ENCODE data around the gene CDC5L. TPM values are rescaled to one million over a fixed set of nuclear protein-coding genes. Genes with fewer than 3 reads are reported as not detected.

Gene CDC5L
- total RNA-seq, 5 donors from 2014 or later (not counting 1 experiment from before 2014, with no cell fraction given): 16.9 to 18.8 (median 17.9) TPM

DNA sequence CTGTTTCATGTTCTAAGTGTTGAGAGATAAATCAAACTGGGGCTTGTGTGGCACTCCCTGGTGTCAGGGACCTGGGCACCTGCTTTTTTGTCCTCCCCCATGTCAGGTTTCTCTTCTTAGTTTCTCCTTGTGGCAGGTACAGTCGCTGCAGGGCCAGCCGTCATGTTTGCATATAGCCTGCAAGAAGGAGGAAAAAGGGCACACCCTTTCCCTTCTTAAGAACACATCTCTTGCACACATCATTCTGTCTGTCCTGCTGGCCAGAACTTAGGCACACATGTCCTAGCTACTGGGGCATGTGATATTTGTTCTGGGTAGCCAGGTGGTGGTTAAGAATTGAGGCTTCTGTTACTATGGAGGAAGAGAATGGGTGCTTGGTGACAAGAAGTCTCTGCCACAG, 27.9 kb downstream of the CDC5L start:
- Mint-ChIP-seq H3K36me3 (peaks cover 64% of the 10 kb centered on the region), H3K27me3 (no peaks in the 10 kb centered on the region), H3K9me3 (no peaks in the 10 kb centered on the region), H3K27ac (peak overlapping the region in 1 of 2 donors; percentile 6), H3K4me1 (peaks cover 39 to 54% (median 40%) of the 10 kb centered on the region in 3 donors), H3K4me3 (no peak overlapping the region)
- Histone ChIP-seq H3K9me3 (no peaks in the 10 kb centered on the region), H3K27ac (ENCODE audit: low read length) (no peak overlapping the region), H3K27me3 (replicated peaks in 1 of 2; ENCODE audit: control insufficient read depth in 2 of 2, extremely low read depth in 1 of 2, insufficient read depth in 2 of 2, low read length in 1 of 2) (no peaks in the 10 kb centered on the region), H3K36me3 (ENCODE audit: control insufficient read depth in 2 of 2, extremely low read depth in 1 of 2, insufficient read depth in 1 of 2, low read length in 1 of 2) (peaks cover 4 to 69% of the 10 kb centered on the region in 2 donors), H3K4me3 (ENCODE audit: control insufficient read depth in 1 of 2, extremely low read depth in 1 of 2, low read length in 1 of 2) (no peak overlapping the region), H3K4me1 (ENCODE audit: control insufficient read depth in 1 of 2, extremely low read depth in 1 of 2, insufficient read depth in 2 of 2, low read length in 2 of 2) (peaks cover 0 to 4% of the 10 kb centered on the region in 2 experiments)
- ATAC-seq (replicated peaks in 1 of 4) (peak in 1 of 4 experiments; percentile 29), DNase-seq (peak in 1 of 35 experiments; percentile 3)
- POLR2A ChIA-PET: no interaction called here
- 100% methylated on average over 2 of the region's 2 CpGs for WGBS (ENCODE audit: insufficient coverage)
- CTCF ChIA-PET: no interaction called here

GRCh38 chr6:44415873-44416502, 28.5 kb downstream of the CDC5L start:
- no peaks in the 10 kb centered on the region for H3K9me3 Mint-ChIP-seq
- no peak for ATAC-seq (replicated peaks in 1 of 4)
- 100% methylated on average over 1 of the region's 1 CpG for WGBS (ENCODE audit: insufficient coverage)
- Histone ChIP-seq H3K27ac (ENCODE audit: low read length) (no peak overlapping the region), H3K9me3 (no peaks in the 10 kb centered on the region), H3K36me3 (ENCODE audit: control insufficient read depth in 2 of 2, extremely low read depth in 1 of 2, insufficient read depth in 1 of 2, low read length in 1 of 2) (peaks cover 4 to 71% of the 10 kb centered on the region in 2 donors), H3K4me1 (ENCODE audit: control insufficient read depth in 1 of 2, extremely low read depth in 1 of 2, insufficient read depth in 2 of 2, low read length in 2 of 2) (peaks cover 0 to 4% of the 10 kb centered on the region in 2 experiments), H3K4me3 (ENCODE audit: control insufficient read depth in 1 of 2, extremely low read depth in 1 of 2, low read length in 1 of 2) (no peak overlapping the region), H3K27me3 (replicated peaks in 1 of 2; ENCODE audit: control insufficient read depth in 2 of 2, extremely low read depth in 1 of 2, insufficient read depth in 2 of 2, low read length in 1 of 2) (no peaks in the 10 kb centered on the region)
- no peaks in the 10 kb centered on the region for H3K27me3 Mint-ChIP-seq
- H3K36me3 Mint-ChIP-seq: peaks cover 63% of the 10 kb centered on the region
- no peak for DNase-seq
- H3K27ac Mint-ChIP-seq: peak overlapping the region in 1 of 2 donors; percentile 30
- CTCF ChIA-PET: no interaction called here
- POLR2A ChIA-PET: no interaction called here
- peaks cover 37 to 49% (median 39%) of the 10 kb centered on the region in 3 donors for H3K4me1 Mint-ChIP-seq
- no peak overlapping the region for H3K4me3 Mint-ChIP-seq

GRCh38 chr6:44422531-44422930, 35.0 kb downstream of the CDC5L start:
- ATAC-seq (replicated peaks in 1 of 4): no peak
- no peak overlapping the region for H3K4me3 Mint-ChIP-seq
- Histone ChIP-seq H3K36me3 (ENCODE audit: control insufficient read depth in 2 of 2, extremely low read depth in 1 of 2, insufficient read depth in 1 of 2, low read length in 1 of 2) (peaks cover 0 to 79% of the 10 kb centered on the region in 2 donors), H3K9me3 (no peaks in the 10 kb centered on the region), H3K27ac (ENCODE audit: low read length) (no peak overlapping the region), H3K4me3 (ENCODE audit: control insufficient read depth in 1 of 2, extremely low read depth in 1 of 2, low read length in 1 of 2) (no peak overlapping the region), H3K27me3 (replicated peaks in 1 of 2; ENCODE audit: control insufficient read depth in 2 of 2, extremely low read depth in 1 of 2, insufficient read depth in 2 of 2, low read length in 1 of 2) (no peaks in the 10 kb centered on the region), H3K4me1 (ENCODE audit: control insufficient read depth in 1 of 2, extremely low read depth in 1 of 2, insufficient read depth in 2 of 2, low read length in 2 of 2) (no peaks in the 10 kb centered on the region)
- CTCF ChIA-PET: interaction anchor here in 1 of 2 donors (0.6 kb wide), 1 partner anchor 719 kb away, joined by 5 read pairs; no protein-coding TSS in a partner anchor
- H3K27me3 Mint-ChIP-seq: no peaks in the 10 kb centered on the region
- WGBS (ENCODE audit: insufficient coverage): no CpG with 5 or more reads among the region's 5 CpGs
- H3K4me1 Mint-ChIP-seq: no peaks in the 10 kb centered on the region
- H3K27ac Mint-ChIP-seq: no peak overlapping the region
- POLR2A ChIA-PET: interaction anchor here in 1 of 2 donors (0.7 kb wide), 1 partner anchor 25 kb away, joined by 3 read pairs; no protein-coding TSS in a partner anchor
- peaks cover 70% of the 10 kb centered on the region for H3K36me3 Mint-ChIP-seq
- H3K9me3 Mint-ChIP-seq: no peaks in the 10 kb centered on the region
- DNase-seq: no peak

DNA sequence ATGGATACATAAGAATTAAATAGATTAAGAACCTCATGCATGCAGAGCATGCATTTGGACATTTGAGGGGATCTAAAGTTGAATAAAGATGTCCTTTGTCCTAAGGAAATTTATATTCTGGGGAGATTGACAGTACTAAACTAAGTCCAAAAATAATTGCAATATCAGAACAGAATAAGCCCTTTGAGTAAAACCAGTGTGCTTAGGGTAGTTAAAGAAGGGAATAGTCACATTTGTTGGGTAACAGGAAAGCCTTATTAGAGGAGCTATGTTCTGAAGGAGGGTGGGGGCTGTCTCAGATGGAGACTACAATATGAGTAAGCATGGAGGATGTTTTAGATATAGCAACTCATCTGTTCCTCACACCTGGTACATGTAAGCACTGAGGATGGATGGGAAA, 35.8 kb downstream of the CDC5L start:
- POLR2A ChIA-PET: interaction anchor here in 1 of 2 donors (0.7 kb wide), 1 partner anchor 24 kb away, joined by 3 read pairs; no protein-coding TSS in a partner anchor
- CTCF ChIA-PET: no interaction called here

DNA sequence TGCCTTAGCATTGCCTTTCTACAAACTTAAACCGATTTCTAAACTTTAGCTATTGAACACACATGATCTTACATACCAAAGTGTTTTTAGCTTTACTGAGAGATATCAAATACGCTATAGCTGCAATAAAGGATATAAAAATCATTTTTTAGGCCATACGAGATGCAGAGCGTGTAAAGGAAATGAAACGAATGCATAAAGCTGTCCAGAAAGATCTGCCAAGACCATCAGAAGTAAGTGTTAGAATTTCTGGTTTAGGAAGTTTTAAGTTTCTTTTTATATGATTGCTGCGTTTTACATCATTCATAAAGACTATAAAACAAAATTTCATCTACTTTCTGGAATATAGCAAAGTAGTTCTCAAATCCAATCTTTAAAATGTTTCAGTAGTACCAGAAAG, 38.4 kb downstream of the CDC5L start:
- H3K4me1 ChIP-seq (ENCODE audit: control insufficient read depth in 1 of 2, extremely low read depth in 1 of 2, insufficient read depth in 2 of 2, low read length in 2 of 2): no peaks in the 10 kb centered on the region
- ATAC-seq (replicated peaks in 1 of 4) (no peak), DNase-seq (no peak)
- Mint-ChIP-seq H3K9me3 (no peaks in the 10 kb centered on the region), H3K27me3 (no peaks in the 10 kb centered on the region), H3K4me3 (no peak overlapping the region), H3K36me3 (peaks cover 68% of the 10 kb centered on the region), H3K27ac (no peak overlapping the region), H3K4me1 (peaks cover 0 to under 1% (median under 1%) of the 10 kb centered on the region in 3 donors)
- CTCF ChIA-PET: interaction anchor here in 1 of 2 donors (1.4 kb wide), 2 partner anchors 9 to 11 kb away, joined by 3 to 4 read pairs; no protein-coding TSS in a partner anchor
- POLR2A ChIA-PET: no interaction called here
- no peaks in the 10 kb centered on the region for H3K9me3 ChIP-seq
- no peaks in the 10 kb centered on the region for H3K27me3 ChIP-seq (replicated peaks in 1 of 2; ENCODE audit: control insufficient read depth in 2 of 2, extremely low read depth in 1 of 2, insufficient read depth in 2 of 2, low read length in 1 of 2)
- 92% methylated on average over 2 of the region's 6 CpGs for WGBS (ENCODE audit: insufficient coverage)
- H3K4me3 ChIP-seq (ENCODE audit: control insufficient read depth in 1 of 2, extremely low read depth in 1 of 2, low read length in 1 of 2): no peak overlapping the region
- no peak overlapping the region for H3K27ac ChIP-seq (ENCODE audit: low read length)
- peaks cover 0 to 79% of the 10 kb centered on the region in 2 donors for H3K36me3 ChIP-seq (ENCODE audit: control insufficient read depth in 2 of 2, extremely low read depth in 1 of 2, insufficient read depth in 1 of 2, low read length in 1 of 2)

More for the DNA sequence above, 35.8 kb downstream of the CDC5L start:
- H3K36me3 ChIP-seq (ENCODE audit: control insufficient read depth in 2 of 2, extremely low read depth in 1 of 2, insufficient read depth in 1 of 2, low read length in 1 of 2): peaks cover 0 to 80% of the 10 kb centered on the region in 2 donors
- no peak overlapping the region for H3K27ac ChIP-seq (ENCODE audit: low read length)
- ATAC-seq (replicated peaks in 1 of 4) (no peak), DNase-seq (no peak)
- no peaks in the 10 kb centered on the region for H3K4me1 Mint-ChIP-seq
- no peaks in the 10 kb centered on the region for H3K27me3 Mint-ChIP-seq
- no peaks in the 10 kb centered on the region for H3K27me3 ChIP-seq (replicated peaks in 1 of 2; ENCODE audit: control insufficient read depth in 2 of 2, extremely low read depth in 1 of 2, insufficient read depth in 2 of 2, low read length in 1 of 2)
- H3K27ac Mint-ChIP-seq: no peak overlapping the region
- peaks cover 71% of the 10 kb centered on the region for H3K36me3 Mint-ChIP-seq
- no peaks in the 10 kb centered on the region for H3K4me1 ChIP-seq (ENCODE audit: control insufficient read depth in 1 of 2, extremely low read depth in 1 of 2, insufficient read depth in 2 of 2, low read length in 2 of 2)
- no peaks in the 10 kb centered on the region for H3K9me3 ChIP-seq
- no peaks in the 10 kb centered on the region for H3K9me3 Mint-ChIP-seq
- H3K4me3 ChIP-seq (ENCODE audit: control insufficient read depth in 1 of 2, extremely low read depth in 1 of 2, low read length in 1 of 2): no peak overlapping the region
- no peak overlapping the region for H3K4me3 Mint-ChIP-seq

DNA sequence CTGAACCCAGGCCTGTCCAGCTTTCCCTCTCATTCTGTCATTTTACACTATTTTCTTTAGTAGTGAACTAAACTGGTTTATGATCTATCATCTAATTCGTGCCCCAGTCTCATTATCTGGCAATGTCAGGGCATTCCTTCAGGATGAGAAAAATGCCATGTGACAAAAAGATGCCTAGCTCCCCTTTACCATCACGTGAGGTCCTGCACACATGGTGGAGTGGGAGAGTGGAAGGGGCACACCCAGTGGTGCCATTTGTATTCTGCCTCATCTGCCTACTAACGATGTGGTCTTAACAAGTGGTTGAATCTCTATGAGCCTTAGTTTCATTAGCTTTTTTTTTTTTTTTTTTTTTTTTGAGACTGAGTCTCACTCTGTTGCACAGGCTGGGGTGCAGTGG, 41.2 kb downstream of the CDC5L start:
- ATAC-seq (replicated peaks in 1 of 4) (no peak), DNase-seq (no peak)
- no peak overlapping the region for H3K4me3 Mint-ChIP-seq
- WGBS (ENCODE audit: insufficient coverage): no CpG with 5 or more reads among the region's 3 CpGs
- H3K36me3 Mint-ChIP-seq: peaks cover 61% of the 10 kb centered on the region
- ChIA-PET POLR2A (interaction anchor here in 1 of 2 donors (0.6 kb wide), 1 partner anchor 123 kb away, joined by 3 read pairs; no protein-coding TSS in a partner anchor), CTCF (interaction anchor here (0.6 to 0.7 kb wide), 2 partner anchors 907 to 1286 kb away, joined by 3 read pairs; no protein-coding TSS in a partner anchor)
- no peaks in the 10 kb centered on the region for H3K4me1 ChIP-seq (ENCODE audit: control insufficient read depth in 1 of 2, extremely low read depth in 1 of 2, insufficient read depth in 2 of 2, low read length in 2 of 2)
- H3K9me3 Mint-ChIP-seq: no peaks in the 10 kb centered on the region
- no peaks in the 10 kb centered on the region for H3K27me3 Mint-ChIP-seq
- H3K4me1 Mint-ChIP-seq: peaks cover 5 to 12% (median 11%) of the 10 kb centered on the region in 3 donors
- no peak overlapping the region for H3K4me3 ChIP-seq (ENCODE audit: control insufficient read depth in 1 of 2, extremely low read depth in 1 of 2, low read length in 1 of 2)
- no peak overlapping the region for H3K27ac Mint-ChIP-seq
- no peaks in the 10 kb centered on the region for H3K27me3 ChIP-seq (replicated peaks in 1 of 2; ENCODE audit: control insufficient read depth in 2 of 2, extremely low read depth in 1 of 2, insufficient read depth in 2 of 2, low read length in 1 of 2)
- no peaks in the 10 kb centered on the region for H3K9me3 ChIP-seq
- H3K27ac ChIP-seq (ENCODE audit: low read length): no peak overlapping the region
- peaks cover 0 to 63% of the 10 kb centered on the region in 2 donors for H3K36me3 ChIP-seq (ENCODE audit: control insufficient read depth in 2 of 2, extremely low read depth in 1 of 2, insufficient read depth in 1 of 2, low read length in 1 of 2)
